Neuronal stem cell (in vitro differentiated cells): ENCODE measurements around the gene KLHL30.

Experiments used
- DNase-seq: peaks from one replicate; pipeline ENCODE4 v3.0.0-alpha.2; 2013; ENCODE audit warnings: low spot score
- H2AFZ ChIP-seq: one replicate; pipeline ENCODE4 v1.6.1; 2013; ENCODE audit warnings: mild to moderate bottlenecking, low read length, inconsistent platforms
- H2AK5ac ChIP-seq: 2 replicates; pipeline ENCODE4 v1.6.1; 2013; ENCODE audit warnings: low read depth, mild to moderate bottlenecking, inconsistent platforms, low read length, moderate library complexity, mixed read lengths
- H2BK120ac ChIP-seq: 2 replicates; pipeline ENCODE4 v1.6.1; 2013; ENCODE audit warnings: low read depth, mild to moderate bottlenecking, inconsistent platforms, low read length, moderate library complexity, mixed read lengths
- H2BK12ac ChIP-seq: one replicate; pipeline ENCODE4 v1.6.1; 2013; ENCODE audit warnings: low read length, inconsistent platforms
- H2BK15ac ChIP-seq: 2 replicates; pipeline ENCODE4 v1.6.1; 2013; ENCODE audit warnings: mild to moderate bottlenecking, low read length, inconsistent platforms, mixed read lengths
- H2BK5ac ChIP-seq: one replicate; pipeline ENCODE4 v1.6.1; 2013; ENCODE audit warnings: inconsistent platforms, mild to moderate bottlenecking, low read length, moderate library complexity
- H3K14ac ChIP-seq: one replicate; pipeline ENCODE4 v1.6.1; 2013; ENCODE audit warnings: low read length, inconsistent platforms
- H3K18ac ChIP-seq: 2 replicates; pipeline ENCODE4 v1.6.1; 2013; ENCODE audit warnings: low read length, inconsistent platforms
- H3K23ac ChIP-seq: 2 replicates; pipeline ENCODE4 v1.6.1; 2013; ENCODE audit warnings: low read depth, mild to moderate bottlenecking, mixed read lengths, low read length, inconsistent platforms; ENCODE audit not compliant: poor library complexity
- H3K27ac ChIP-seq: replicated peaks from 3 replicates; pipeline ENCODE4 v1.5.1; 2013; ENCODE audit warnings: low read length, inconsistent platforms
- H3K27me3 ChIP-seq, 3 experiments: 2 replicates each; pipeline ENCODE4 v1.6.1; 2013; ENCODE audit warnings: low read length in 3 of 3, mild to moderate bottlenecking in 2 of 3, inconsistent platforms in 1 of 3, low read depth in 1 of 3, mixed read lengths in 1 of 3, moderate library complexity in 1 of 3; ENCODE audit not compliant: control insufficient read depth in 3 of 3, insufficient read depth in 3 of 3
- H3K36me3 ChIP-seq, 2 donors: replicated peaks in 1 of 2; 2 replicates each; pipeline ENCODE4 v1.6.1; 2013; ENCODE audit warnings: low read length in 2 of 2; ENCODE audit not compliant: control insufficient read depth in 2 of 2, insufficient read depth in 2 of 2
- H3K4ac ChIP-seq: 2 replicates; pipeline ENCODE4 v1.6.1; 2013; ENCODE audit warnings: inconsistent platforms, mild to moderate bottlenecking, low read length, moderate library complexity
- H3K4me1 ChIP-seq, 2 donors: 1 replicate in 1 of 2; 2 replicates in 1 of 2; pipeline ENCODE4 v1.6.1; 2013; ENCODE audit warnings: low read length in 2 of 2, low read depth in 1 of 2; ENCODE audit not compliant: control insufficient read depth in 2 of 2, insufficient read depth in 1 of 2
- H3K4me2 ChIP-seq: one replicate; pipeline ENCODE4 v1.6.1; 2013; ENCODE audit warnings: mild to moderate bottlenecking, low read length, inconsistent platforms; ENCODE audit not compliant: insufficient read depth, poor library complexity, severe bottlenecking
- H3K4me3 ChIP-seq, 2 donors: 2 replicates each; pipeline ENCODE4 v1.5.1; 2013; ENCODE audit warnings: low read length in 2 of 2, mild to moderate bottlenecking in 2 of 2, inconsistent platforms in 1 of 2, moderate library complexity in 1 of 2
- H3K79me1 ChIP-seq: one replicate; pipeline ENCODE4 v1.6.1; 2013; ENCODE audit warnings: low read depth, mild to moderate bottlenecking, inconsistent platforms, low read length, moderate library complexity
- H3K9ac ChIP-seq: one replicate; pipeline ENCODE4 v1.6.1; 2013; ENCODE audit warnings: mild to moderate bottlenecking, low read depth, low read length, inconsistent platforms; ENCODE audit not compliant: poor library complexity
- H3K9me3 ChIP-seq, 2 donors: replicated peaks in 1 of 2; 2 replicates each; pipeline versions ENCODE3 to v1.6.1; 2013; ENCODE audit warnings: low read length in 2 of 2, mild to moderate bottlenecking in 2 of 2, inconsistent platforms in 1 of 2, low read depth in 1 of 2, mixed read lengths in 1 of 2, moderate library complexity in 1 of 2; ENCODE audit not compliant: control insufficient read depth in 2 of 2, insufficient read depth in 1 of 2
- H4K8ac ChIP-seq: one replicate; pipeline ENCODE4 v1.6.1; 2013; ENCODE audit warnings: low read depth, mild to moderate bottlenecking, inconsistent platforms, low read length, moderate library complexity
- H4K91ac ChIP-seq: one replicate; pipeline ENCODE4 v1.6.1; 2013; ENCODE audit warnings: low read length, low read depth, mild to moderate bottlenecking, inconsistent platforms; ENCODE audit not compliant: poor library complexity
- WGBS, 2 donors: extraction: QIAGEN DNeasy Blood & Tissue Kit; methylation state at CpG; one replicate each; pipeline ENCODE4 v1.1.7; 2013; ENCODE audit warnings: missing lambda C conversion rate in 2 of 2, mixed read lengths in 1 of 2; ENCODE audit not compliant: insufficient read length in 2 of 2, insufficient replicate concordance in 1 of 2; ENCODE audit errors: extremely low coverage in 2 of 2; 5-methylcytosine and 5-hydroxymethylcytosine counted together

KLHL30 gene

GRCh38 chr2:238168196-238169047 lies 30.0 kb downstream of the KLHL30 start:
- Histone ChIP-seq H3K18ac (no peak overlapping the region), H3K4me2 (no peak overlapping the region), H3K4me1 (no peaks in the 10 kb centered on the region), H2BK12ac (no peak overlapping the region), H3K36me3 (peaks cover 32 to 63% of the 10 kb centered on the region in 2 donors), H2BK15ac (no peak overlapping the region), H3K4ac (no peak overlapping the region), H3K4me3 (no peak overlapping the region), H3K9ac (no peak overlapping the region), H2BK5ac (no peak overlapping the region), H2AK5ac (no peak overlapping the region), H2AFZ (no peak overlapping the region), H3K14ac (no peak overlapping the region), H2BK120ac (no peak overlapping the region), H4K91ac (no peak overlapping the region), H3K27me3 (peaks cover 0 to 16% (median 9%) of the 10 kb centered on the region in 3 experiments), H3K23ac (no peak overlapping the region), H3K27ac (no peak overlapping the region), H4K8ac (no peak overlapping the region), H3K9me3 (no peaks in the 10 kb centered on the region), H3K79me1 (no peaks in the 10 kb centered on the region)
- WGBS, 2 donors = no CpG with 5 or more reads among the region's 13 CpGs
- DNase-seq = no peak

GRCh38 chr2:238169048-238169707 lies 30.7 kb downstream of the KLHL30 start:
- Histone ChIP-seq H3K9ac (no peak overlapping the region), H3K4ac (no peak overlapping the region), H4K8ac (no peak overlapping the region), H2AK5ac (no peak overlapping the region), H3K27ac (no peak overlapping the region), H3K79me1 (no peaks in the 10 kb centered on the region), H2BK12ac (no peak overlapping the region), H3K18ac (no peak overlapping the region), H3K4me1 (no peaks in the 10 kb centered on the region), H2BK15ac (no peak overlapping the region), H2AFZ (no peak overlapping the region), H3K14ac (no peak overlapping the region), H3K4me2 (no peak overlapping the region), H3K36me3 (peaks cover 38 to 71% of the 10 kb centered on the region in 2 donors), H2BK5ac (no peak overlapping the region), H3K27me3 (peaks cover 0 to 8% (median 2%) of the 10 kb centered on the region in 3 experiments), H2BK120ac (no peak overlapping the region), H3K4me3 (no peak overlapping the region), H4K91ac (no peak overlapping the region), H3K9me3 (no peaks in the 10 kb centered on the region), H3K23ac (no peak overlapping the region)
- WGBS, 2 donors = no CpG with 5 or more reads among the region's 6 CpGs
- DNase-seq = no peak

- Histone ChIP-seq H4K91ac (no peak overlapping the region), H4K8ac (no peak overlapping the region), H3K27me3 (peaks cover 0 to 5% (median 0%) of the 10 kb centered on the region in 3 experiments), H3K36me3 (peaks cover 43 to 77% of the 10 kb centered on the region in 2 donors), H2BK120ac (no peak overlapping the region), H2BK12ac (no peak overlapping the region), H2AFZ (no peak overlapping the region), H3K9me3 (no peaks in the 10 kb centered on the region), H3K9ac (no peak overlapping the region), H3K14ac (no peak overlapping the region), H3K4me3 (no peak overlapping the region), H3K23ac (no peak overlapping the region), H3K79me1 (no peaks in the 10 kb centered on the region), H3K4me1 (no peaks in the 10 kb centered on the region), H3K27ac (no peak overlapping the region), H3K18ac (no peak overlapping the region), H3K4me2 (no peak overlapping the region), H2AK5ac (no peak overlapping the region), H2BK5ac (no peak overlapping the region), H2BK15ac (no peak overlapping the region), H3K4ac (no peak overlapping the region)
- DNase-seq = no peak
- WGBS, 2 donors = no CpG with 5 or more reads among the region's 5 CpGs
These were observed 31.3 kb downstream of the KLHL30 start for GRCh38 chr2:238169708-238170251.
